HepG2 (cell line): ENCODE measurements around the gene SHC1. TPM values are rescaled to one million over a fixed set of nuclear protein-coding genes. Genes with fewer than 3 reads are reported as not detected.

Source experiments
- BCL6 ChIP-seq: IDR thresholded peaks from 2 replicates; pipeline ENCODE4 v1.6.1; 2016; ENCODE audit warnings: missing genetic modification reagents, missing compliant biosample characterization
- EHMT2 ChIP-seq: fragments of 200-600 bp; sonication (generic); IDR thresholded peaks from 2 replicates; pipeline ENCODE4 v1.7.0; 2017; ENCODE audit warnings: antibody characterized with exemption, low read depth, low read length, borderline replicate concordance
- KDM2A ChIP-seq: sonication (generic); formaldehyde crosslinking; IDR thresholded peaks from 2 replicates; pipeline ENCODE4 v1.4.0; 2020; ENCODE audit warnings: low read depth, missing genetic modification reagents, borderline replicate concordance
- KDM3A ChIP-seq: IDR thresholded peaks from 2 replicates; pipeline ENCODE4 v1.6.1; 2018; ENCODE audit warnings: low read depth, missing compliant biosample characterization
- MAFK ChIP-seq, 2 experiments: IDR thresholded peaks in 1 of 2; conservative IDR thresholded peaks in 1 of 2; 2 replicates each; pipeline ENCODE4 v1.6.1; 2011; ENCODE audit warnings: improper control_type of control experiment in 2 of 2, low read length in 2 of 2
- MED8 ChIP-seq: sonication (generic); formaldehyde crosslinking; IDR thresholded peaks from 2 replicates; pipeline ENCODE4 v1.8.1; 2023; ENCODE audit warnings: mild to moderate bottlenecking, missing genetic modification reagents; ENCODE audit not compliant: insufficient replicate concordance
- MLLT10 ChIP-seq: sonication (generic); formaldehyde crosslinking; IDR thresholded peaks from 2 replicates; pipeline ENCODE4 v1.4.0; 2020; ENCODE audit warnings: missing genetic modification reagents
- NCOA5 ChIP-seq: sonication (generic); formaldehyde crosslinking; IDR thresholded peaks from 2 replicates; pipeline ENCODE4 v1.4.0; 2020; ENCODE audit warnings: missing genetic modification reagents
- RAD51 ChIP-seq: fragments of 450-650 bp; IDR thresholded peaks from 2 replicates; pipeline ENCODE4 v1.6.1; 2016; ENCODE audit warnings: borderline replicate concordance
- REPIN1 ChIP-seq: sonication (generic); formaldehyde crosslinking; IDR thresholded peaks from 2 replicates; pipeline ENCODE4 v1.8.0; 2022; ENCODE audit warnings: missing genetic modification reagents, low read depth, mild to moderate bottlenecking, borderline replicate concordance
- RFX5 ChIP-seq: IDR thresholded peaks from 2 replicates; pipeline ENCODE4 v1.6.1; 2011; ENCODE audit warnings: low read depth, low read length, improper control_type of control experiment
- SAFB2 ChIP-seq: sonication (generic); formaldehyde crosslinking; IDR thresholded peaks from 2 replicates; pipeline ENCODE4 v1.5.1; 2020; ENCODE audit warnings: missing genetic modification reagents, low read depth, mild to moderate bottlenecking, borderline replicate concordance
- ZFP82 ChIP-seq: sonication (generic); formaldehyde crosslinking; IDR thresholded peaks from 2 replicates; pipeline ENCODE4 v1.5.1; 2020; ENCODE audit warnings: mild to moderate bottlenecking, missing genetic modification reagents, borderline replicate concordance
- ZNF510 ChIP-seq: sonication (generic); formaldehyde crosslinking; IDR thresholded peaks from 2 replicates; pipeline ENCODE4 v1.4.0; 2020; ENCODE audit warnings: low read depth, mild to moderate bottlenecking, missing genetic modification reagents
- ZNF772 ChIP-seq: sonication (generic); formaldehyde crosslinking; IDR thresholded peaks from 2 replicates; pipeline ENCODE4 v1.5.0; 2020; ENCODE audit warnings: mild to moderate bottlenecking, missing genetic modification reagents
- polyA plus RNA-seq, 8 experiments: library from polyadenylated mRNA; depleted of rRNA in 3 of 8; stranded (reverse) in 7 of 8; unstranded in 1 of 8; fragments of >200 nt; fragmentation: Illumina TruSeq in 4 of 8; extraction: Trizol in 4 of 8; gene quantifications; 2 replicates each; pipeline versions ENCODE4 v1.2.1 to v1.2.3, GENCODE V29; 2011 to 2016; ENCODE audit warnings: low read depth in 4 of 8, missing spikeins in 1 of 8, mixed read lengths in 1 of 8; ENCODE audit not compliant: insufficient read depth in 1 of 8
- total RNA-seq, 5 experiments: library from RNA; depleted of rRNA; stranded (reverse); fragments of >200 nt; fragmentation: Illumina TruSeq; extraction: Trizol; gene quantifications; 2 replicates each; pipeline ENCODE4 v1.2.3, GENCODE V29; 2016; ENCODE audit warnings: low read depth in 1 of 5
- TF ChIP-seq, protein P1 (sequence below): sonication (generic); formaldehyde crosslinking; IDR thresholded peaks from 2 replicates; pipeline ENCODE4 v1.4.0; 2020; ENCODE audit warnings: missing genetic modification reagents
- TF ChIP-seq, protein P2 (sequence below): sonication (generic); formaldehyde crosslinking; IDR thresholded peaks from 2 replicates; pipeline ENCODE4 v1.5.0; 2020; ENCODE audit warnings: missing genetic modification reagents, mild to moderate bottlenecking, borderline replicate concordance
- TF ChIP-seq, protein P3 (sequence below): sonication (generic); formaldehyde crosslinking; IDR thresholded peaks from 2 replicates; pipeline ENCODE4 v1.4.0; 2020; ENCODE audit warnings: mild to moderate bottlenecking, missing genetic modification reagents
- TF ChIP-seq, protein P4 (sequence below): IDR thresholded peaks from 2 replicates; pipeline ENCODE4 v1.6.1; 2016; ENCODE audit warnings: low read depth, missing genetic modification reagents, missing compliant biosample characterization
- TF ChIP-seq, protein P5 (sequence below): sonication (generic); formaldehyde crosslinking; IDR thresholded peaks from 2 replicates; pipeline ENCODE4 v1.8.0; 2022; ENCODE audit warnings: mild to moderate bottlenecking, missing genetic modification reagents; ENCODE audit not compliant: insufficient replicate concordance

Gene SHC1
- total and polyA plus RNA-seq, 2 of the 13 experiments (the other 11 are each of a cell fraction or from before 2014, with no cell fraction given) = 52.0 to 137 TPM

DNA sequence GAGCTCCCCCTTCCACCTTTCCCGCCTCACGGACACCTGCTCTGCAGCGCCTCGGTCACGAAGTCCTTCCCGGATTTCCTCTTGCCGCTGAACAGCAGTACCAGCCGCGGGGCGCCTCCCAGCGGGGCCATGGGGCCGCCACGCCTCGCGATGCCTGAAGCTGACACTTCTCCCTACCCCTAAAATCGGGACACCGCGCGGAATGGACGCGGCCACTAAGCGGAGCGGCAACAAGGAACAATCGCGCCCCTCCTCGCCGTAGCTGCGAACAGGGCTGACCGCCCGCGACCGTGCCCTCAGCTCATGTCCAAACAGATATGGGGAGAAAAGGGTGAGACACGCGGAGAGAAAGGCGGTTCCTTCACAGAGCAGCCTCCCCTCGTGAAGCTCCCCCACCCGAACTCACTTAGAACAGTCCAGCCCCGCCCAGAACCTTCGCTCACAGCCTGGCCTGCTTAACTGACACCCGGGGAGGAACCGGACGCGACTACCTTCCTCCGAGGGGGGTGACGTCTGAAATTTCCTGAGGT lies 33.9 kb downstream of the SHC1 start, which contains the start of gene PMVK (continued):
- TF ChIP-seq, protein P1, sequence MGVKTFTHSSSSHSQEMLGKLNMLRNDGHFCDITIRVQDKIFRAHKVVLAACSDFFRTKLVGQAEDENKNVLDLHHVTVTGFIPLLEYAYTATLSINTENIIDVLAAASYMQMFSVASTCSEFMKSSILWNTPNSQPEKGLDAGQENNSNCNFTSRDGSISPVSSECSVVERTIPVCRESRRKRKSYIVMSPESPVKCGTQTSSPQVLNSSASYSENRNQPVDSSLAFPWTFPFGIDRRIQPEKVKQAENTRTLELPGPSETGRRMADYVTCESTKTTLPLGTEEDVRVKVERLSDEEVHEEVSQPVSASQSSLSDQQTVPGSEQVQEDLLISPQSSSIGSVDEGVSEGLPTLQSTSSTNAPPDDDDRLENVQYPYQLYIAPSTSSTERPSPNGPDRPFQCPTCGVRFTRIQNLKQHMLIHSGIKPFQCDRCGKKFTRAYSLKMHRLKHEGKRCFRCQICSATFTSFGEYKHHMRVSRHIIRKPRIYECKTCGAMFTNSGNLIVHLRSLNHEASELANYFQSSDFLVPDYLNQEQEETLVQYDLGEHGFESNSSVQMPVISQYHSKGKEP (CRISPR knock-in tag) = peak; percentile 88; the same call in 1 of the 2 replicates
- peak; percentile 24; the same call in 1 of the 2 replicates for TF ChIP-seq EHMT2
- TF ChIP-seq, protein P2, sequence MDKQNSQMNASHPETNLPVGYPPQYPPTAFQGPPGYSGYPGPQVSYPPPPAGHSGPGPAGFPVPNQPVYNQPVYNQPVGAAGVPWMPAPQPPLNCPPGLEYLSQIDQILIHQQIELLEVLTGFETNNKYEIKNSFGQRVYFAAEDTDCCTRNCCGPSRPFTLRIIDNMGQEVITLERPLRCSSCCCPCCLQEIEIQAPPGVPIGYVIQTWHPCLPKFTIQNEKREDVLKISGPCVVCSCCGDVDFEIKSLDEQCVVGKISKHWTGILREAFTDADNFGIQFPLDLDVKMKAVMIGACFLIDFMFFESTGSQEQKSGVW (CRISPR knock-in tag) = peak; percentile 91; the same call in 1 of the 2 replicates
- no peak for TF ChIP-seq MLLT10 (CRISPR knock-in tag)
- peak; percentile 98 for TF ChIP-seq SAFB2 (CRISPR knock-in tag)
- TF ChIP-seq RFX5 = no peak; the same call in 1 of the 2 replicates
- no peak for TF ChIP-seq NCOA5 (CRISPR knock-in tag)
- TF ChIP-seq ZNF772 = peak; percentile 98
- TF ChIP-seq MAFK (conservative IDR thresholded peaks at IDR 0.05 in 1 of 2, IDR thresholded peaks at IDR 0.05 in 1 of 2; ENCODE audit: low read length in 2 of 2) = no peak
- TF ChIP-seq, protein P3, sequence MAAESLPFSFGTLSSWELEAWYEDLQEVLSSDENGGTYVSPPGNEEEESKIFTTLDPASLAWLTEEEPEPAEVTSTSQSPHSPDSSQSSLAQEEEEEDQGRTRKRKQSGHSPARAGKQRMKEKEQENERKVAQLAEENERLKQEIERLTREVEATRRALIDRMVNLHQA (CRISPR knock-in tag) = no peak; the same call in 1 of the 2 replicates
- TF ChIP-seq BCL6 = peak; percentile 74
- TF ChIP-seq MED8 (CRISPR knock-in tag) = peak; percentile 85
- TF ChIP-seq ZFP82 = no peak
- peak; percentile 100 for TF ChIP-seq ZNF510
- TF ChIP-seq, protein P4, sequence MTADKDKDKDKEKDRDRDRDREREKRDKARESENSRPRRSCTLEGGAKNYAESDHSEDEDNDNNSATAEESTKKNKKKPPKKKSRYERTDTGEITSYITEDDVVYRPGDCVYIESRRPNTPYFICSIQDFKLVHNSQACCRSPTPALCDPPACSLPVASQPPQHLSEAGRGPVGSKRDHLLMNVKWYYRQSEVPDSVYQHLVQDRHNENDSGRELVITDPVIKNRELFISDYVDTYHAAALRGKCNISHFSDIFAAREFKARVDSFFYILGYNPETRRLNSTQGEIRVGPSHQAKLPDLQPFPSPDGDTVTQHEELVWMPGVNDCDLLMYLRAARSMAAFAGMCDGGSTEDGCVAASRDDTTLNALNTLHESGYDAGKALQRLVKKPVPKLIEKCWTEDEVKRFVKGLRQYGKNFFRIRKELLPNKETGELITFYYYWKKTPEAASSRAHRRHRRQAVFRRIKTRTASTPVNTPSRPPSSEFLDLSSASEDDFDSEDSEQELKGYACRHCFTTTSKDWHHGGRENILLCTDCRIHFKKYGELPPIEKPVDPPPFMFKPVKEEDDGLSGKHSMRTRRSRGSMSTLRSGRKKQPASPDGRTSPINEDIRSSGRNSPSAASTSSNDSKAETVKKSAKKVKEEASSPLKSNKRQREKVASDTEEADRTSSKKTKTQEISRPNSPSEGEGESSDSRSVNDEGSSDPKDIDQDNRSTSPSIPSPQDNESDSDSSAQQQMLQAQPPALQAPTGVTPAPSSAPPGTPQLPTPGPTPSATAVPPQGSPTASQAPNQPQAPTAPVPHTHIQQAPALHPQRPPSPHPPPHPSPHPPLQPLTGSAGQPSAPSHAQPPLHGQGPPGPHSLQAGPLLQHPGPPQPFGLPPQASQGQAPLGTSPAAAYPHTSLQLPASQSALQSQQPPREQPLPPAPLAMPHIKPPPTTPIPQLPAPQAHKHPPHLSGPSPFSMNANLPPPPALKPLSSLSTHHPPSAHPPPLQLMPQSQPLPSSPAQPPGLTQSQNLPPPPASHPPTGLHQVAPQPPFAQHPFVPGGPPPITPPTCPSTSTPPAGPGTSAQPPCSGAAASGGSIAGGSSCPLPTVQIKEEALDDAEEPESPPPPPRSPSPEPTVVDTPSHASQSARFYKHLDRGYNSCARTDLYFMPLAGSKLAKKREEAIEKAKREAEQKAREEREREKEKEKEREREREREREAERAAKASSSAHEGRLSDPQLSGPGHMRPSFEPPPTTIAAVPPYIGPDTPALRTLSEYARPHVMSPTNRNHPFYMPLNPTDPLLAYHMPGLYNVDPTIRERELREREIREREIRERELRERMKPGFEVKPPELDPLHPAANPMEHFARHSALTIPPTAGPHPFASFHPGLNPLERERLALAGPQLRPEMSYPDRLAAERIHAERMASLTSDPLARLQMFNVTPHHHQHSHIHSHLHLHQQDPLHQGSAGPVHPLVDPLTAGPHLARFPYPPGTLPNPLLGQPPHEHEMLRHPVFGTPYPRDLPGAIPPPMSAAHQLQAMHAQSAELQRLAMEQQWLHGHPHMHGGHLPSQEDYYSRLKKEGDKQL (CRISPR knock-in tag) = no peak; the same call in 1 of the 2 replicates
- TF ChIP-seq KDM3A (CRISPR knock-in tag) = peak; percentile 96
- peak; percentile 98 for TF ChIP-seq REPIN1 (CRISPR knock-in tag)
- TF ChIP-seq KDM2A = peak; percentile 89
- peak; percentile 96; the same call in 1 of the 2 replicates for TF ChIP-seq RAD51
- TF ChIP-seq, protein P5, sequence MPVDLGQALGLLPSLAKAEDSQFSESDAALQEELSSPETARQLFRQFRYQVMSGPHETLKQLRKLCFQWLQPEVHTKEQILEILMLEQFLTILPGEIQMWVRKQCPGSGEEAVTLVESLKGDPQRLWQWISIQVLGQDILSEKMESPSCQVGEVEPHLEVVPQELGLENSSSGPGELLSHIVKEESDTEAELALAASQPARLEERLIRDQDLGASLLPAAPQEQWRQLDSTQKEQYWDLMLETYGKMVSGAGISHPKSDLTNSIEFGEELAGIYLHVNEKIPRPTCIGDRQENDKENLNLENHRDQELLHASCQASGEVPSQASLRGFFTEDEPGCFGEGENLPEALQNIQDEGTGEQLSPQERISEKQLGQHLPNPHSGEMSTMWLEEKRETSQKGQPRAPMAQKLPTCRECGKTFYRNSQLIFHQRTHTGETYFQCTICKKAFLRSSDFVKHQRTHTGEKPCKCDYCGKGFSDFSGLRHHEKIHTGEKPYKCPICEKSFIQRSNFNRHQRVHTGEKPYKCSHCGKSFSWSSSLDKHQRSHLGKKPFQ (CRISPR knock-in tag) = peak; percentile 96
